ENCODE data around the gene SLC9C1.
A peak's percentile ranks its signal among the peaks of the same experiment; 100 is the strongest.

Gene SLC9C1

DNA sequence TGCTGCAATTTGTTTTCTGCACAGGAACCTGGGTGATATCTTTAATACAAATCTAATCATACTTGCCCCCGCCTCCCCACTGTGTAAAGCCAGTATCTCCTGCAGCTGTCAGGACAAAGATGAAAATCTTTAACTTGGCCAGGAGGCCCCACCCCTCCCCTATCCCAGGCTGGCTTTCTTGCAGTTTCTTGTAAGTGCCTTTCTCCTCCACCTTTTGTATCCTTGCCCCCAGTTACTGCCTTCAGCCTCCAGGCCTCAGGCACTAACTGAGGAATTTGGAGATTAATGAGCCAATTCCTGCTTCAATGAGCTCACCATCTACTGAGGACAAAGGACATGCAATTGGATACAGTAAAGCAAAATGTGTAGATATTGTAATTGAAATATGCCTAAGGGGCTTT lies 167.5 kb downstream of the SLC9C1 start:
- Histone ChIP-seq H3K36me3 (ENCODE audit: control insufficient read depth in 2 of 2, insufficient read depth in 2 of 2, low read length in 2 of 2) (peaks cover 3 to 11% of the 10 kb centered on the region in 2 donors), H3K27me3 (ENCODE audit: control insufficient read depth in 2 of 2, insufficient read depth in 2 of 2, low read length in 2 of 2) (no peaks in the 10 kb centered on the region), H3K27ac (ENCODE audit: low read depth in 2 of 2, low read length in 2 of 2) (no peak overlapping the region), H3K4me1 (ENCODE audit: control insufficient read depth in 2 of 2, insufficient read depth in 2 of 2, low read length in 2 of 2) (no peaks in the 10 kb centered on the region), H3K4me3 (ENCODE audit: low read length in 2 of 2) (no peak overlapping the region), H3K9me3 (ENCODE audit: control insufficient read depth in 2 of 2, low read length in 2 of 2) (no peaks in the 10 kb centered on the region), H3K9ac (ENCODE audit: low read depth in 1 of 2, low read length in 2 of 2) (no peak overlapping the region)

GRCh38 chr3:112124907-112125607 lies 169.0 kb downstream of the SLC9C1 start:
- H3K27me3 ChIP-seq (ENCODE audit: control insufficient read depth in 2 of 2, insufficient read depth in 2 of 2, low read length in 2 of 2): no peaks in the 10 kb centered on the region
- no peaks in the 10 kb centered on the region for H3K4me1 ChIP-seq (ENCODE audit: control insufficient read depth in 2 of 2, insufficient read depth in 2 of 2, low read length in 2 of 2)
- H3K27ac ChIP-seq (ENCODE audit: low read depth in 2 of 2, low read length in 2 of 2): no peak overlapping the region
- no peak overlapping the region for H3K9ac ChIP-seq (ENCODE audit: low read depth in 1 of 2, low read length in 2 of 2)
- no peaks in the 10 kb centered on the region for H3K9me3 ChIP-seq (ENCODE audit: control insufficient read depth in 2 of 2, low read length in 2 of 2)
- peaks cover 8 to 16% of the 10 kb centered on the region in 2 donors for H3K36me3 ChIP-seq (ENCODE audit: control insufficient read depth in 2 of 2, insufficient read depth in 2 of 2, low read length in 2 of 2)
- H3K4me3 ChIP-seq (ENCODE audit: low read length in 2 of 2): no peak overlapping the region

DNA sequence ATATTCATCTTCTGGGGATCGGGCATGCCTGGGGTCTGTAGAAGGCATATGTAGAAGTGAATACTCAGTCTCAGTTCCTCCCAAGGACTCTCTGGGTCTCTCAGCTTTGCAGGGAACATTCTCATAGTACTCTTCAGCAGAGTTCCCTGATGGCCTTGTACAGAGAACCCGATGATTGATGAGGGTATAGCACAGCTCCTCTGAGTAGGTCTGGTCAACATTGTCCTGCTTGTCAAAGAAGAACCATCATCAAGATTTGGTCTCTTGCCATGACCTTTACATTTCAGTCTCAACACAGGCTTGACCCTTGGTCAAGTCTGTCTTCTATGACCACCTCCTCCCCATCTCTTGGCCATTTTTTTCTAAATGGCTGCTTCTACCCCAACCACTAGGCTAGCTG lies 170.5 kb downstream of the SLC9C1 start:
- peaks cover 13 to 14% of the 10 kb centered on the region in 2 donors for H3K36me3 ChIP-seq (ENCODE audit: control insufficient read depth in 2 of 2, insufficient read depth in 2 of 2, low read length in 2 of 2)
- no peaks in the 10 kb centered on the region for H3K9me3 ChIP-seq (ENCODE audit: control insufficient read depth in 2 of 2, low read length in 2 of 2)
- H3K27ac ChIP-seq (ENCODE audit: low read depth in 2 of 2, low read length in 2 of 2): no peak overlapping the region
- peaks cover 0 to 2% of the 10 kb centered on the region in 2 donors for H3K4me1 ChIP-seq (ENCODE audit: control insufficient read depth in 2 of 2, insufficient read depth in 2 of 2, low read length in 2 of 2)
- no peak overlapping the region for H3K4me3 ChIP-seq (ENCODE audit: low read length in 2 of 2)
- H3K27me3 ChIP-seq (ENCODE audit: control insufficient read depth in 2 of 2, insufficient read depth in 2 of 2, low read length in 2 of 2): no peaks in the 10 kb centered on the region
- H3K9ac ChIP-seq (ENCODE audit: low read depth in 1 of 2, low read length in 2 of 2): no peak overlapping the region

- Histone ChIP-seq H3K4me3 (ENCODE audit: low read length in 2 of 2) (no peak overlapping the region), H3K36me3 (ENCODE audit: control insufficient read depth in 2 of 2, insufficient read depth in 2 of 2, low read length in 2 of 2) (peaks cover 11 to 14% of the 10 kb centered on the region in 2 donors), H3K27me3 (ENCODE audit: control insufficient read depth in 2 of 2, insufficient read depth in 2 of 2, low read length in 2 of 2) (no peaks in the 10 kb centered on the region), H3K9ac (ENCODE audit: low read depth in 1 of 2, low read length in 2 of 2) (no peak overlapping the region), H3K9me3 (ENCODE audit: control insufficient read depth in 2 of 2, low read length in 2 of 2) (no peaks in the 10 kb centered on the region), H3K4me1 (ENCODE audit: control insufficient read depth in 2 of 2, insufficient read depth in 2 of 2, low read length in 2 of 2) (peaks cover 0 to 2% of the 10 kb centered on the region in 2 donors), H3K27ac (ENCODE audit: low read depth in 2 of 2, low read length in 2 of 2) (no peak overlapping the region)
These were observed 171.1 kb downstream of the SLC9C1 start for GRCh38 chr3:112122870-112123269.

GRCh38 chr3:112121577-112122547 lies 172.2 kb downstream of the SLC9C1 start:
- Histone ChIP-seq H3K4me3 (ENCODE audit: low read length in 2 of 2) (no peak overlapping the region), H3K9me3 (ENCODE audit: control insufficient read depth in 2 of 2, low read length in 2 of 2) (no peaks in the 10 kb centered on the region), H3K4me1 (ENCODE audit: control insufficient read depth in 2 of 2, insufficient read depth in 2 of 2, low read length in 2 of 2) (peaks cover 0 to 2% of the 10 kb centered on the region in 2 donors), H3K36me3 (ENCODE audit: control insufficient read depth in 2 of 2, insufficient read depth in 2 of 2, low read length in 2 of 2) (peaks cover 14 to 19% of the 10 kb centered on the region in 2 donors), H3K27me3 (ENCODE audit: control insufficient read depth in 2 of 2, insufficient read depth in 2 of 2, low read length in 2 of 2) (no peaks in the 10 kb centered on the region), H3K9ac (ENCODE audit: low read depth in 1 of 2, low read length in 2 of 2) (no peak overlapping the region), H3K27ac (ENCODE audit: low read depth in 2 of 2, low read length in 2 of 2) (no peak overlapping the region)

DNA sequence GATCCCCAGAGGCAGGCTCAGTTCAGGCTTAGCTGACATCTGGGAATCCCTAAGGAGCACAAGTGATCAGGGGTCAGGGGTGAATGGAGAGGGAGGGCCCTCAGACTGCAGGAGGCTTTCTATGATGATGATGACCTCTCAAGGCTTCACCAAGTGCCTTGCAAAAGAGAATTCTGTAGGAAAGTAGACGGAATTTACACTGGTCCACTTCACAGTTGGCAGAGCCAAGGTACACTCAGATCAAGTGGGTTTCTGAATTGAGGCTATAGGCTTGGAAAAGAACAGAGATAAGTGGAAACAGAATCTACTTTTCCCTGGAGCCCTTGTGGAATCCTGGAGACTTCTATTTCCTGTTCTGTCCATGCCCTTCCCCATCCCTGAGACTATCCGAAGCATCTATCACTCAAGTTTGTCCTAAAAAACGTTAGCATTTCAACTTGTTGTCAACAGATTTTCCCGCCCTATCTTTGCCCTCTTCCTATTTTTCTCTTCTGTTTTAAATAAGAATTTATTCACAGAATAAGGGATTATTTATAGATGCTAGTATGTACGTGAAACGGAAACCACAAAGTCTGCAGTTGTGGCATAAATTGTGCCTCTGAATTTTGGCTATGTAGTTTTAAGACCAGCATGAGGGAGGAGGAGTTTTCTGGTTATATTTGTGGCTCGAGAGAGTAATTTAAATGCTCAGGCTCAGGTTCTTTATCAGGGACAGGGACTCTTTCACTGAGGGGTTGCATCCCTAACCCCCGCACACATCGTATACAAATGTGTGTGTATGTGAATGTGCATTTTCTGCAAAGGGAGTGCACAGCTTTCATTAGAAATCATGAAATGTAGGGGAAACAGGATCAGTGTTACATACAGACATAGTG lies 173.8 kb downstream of the SLC9C1 start:
- Histone ChIP-seq H3K9me3 (ENCODE audit: control insufficient read depth in 2 of 2, low read length in 2 of 2) (no peaks in the 10 kb centered on the region), H3K36me3 (ENCODE audit: control insufficient read depth in 2 of 2, insufficient read depth in 2 of 2, low read length in 2 of 2) (peaks cover 14 to 23% of the 10 kb centered on the region in 2 donors), H3K4me1 (ENCODE audit: control insufficient read depth in 2 of 2, insufficient read depth in 2 of 2, low read length in 2 of 2) (peaks cover 0 to 2% of the 10 kb centered on the region in 2 donors), H3K9ac (ENCODE audit: low read depth in 1 of 2, low read length in 2 of 2) (no peak overlapping the region), H3K27me3 (ENCODE audit: control insufficient read depth in 2 of 2, insufficient read depth in 2 of 2, low read length in 2 of 2) (no peaks in the 10 kb centered on the region), H3K4me3 (ENCODE audit: low read length in 2 of 2) (no peak overlapping the region), H3K27ac (ENCODE audit: low read depth in 2 of 2, low read length in 2 of 2) (no peak overlapping the region)

DNA sequence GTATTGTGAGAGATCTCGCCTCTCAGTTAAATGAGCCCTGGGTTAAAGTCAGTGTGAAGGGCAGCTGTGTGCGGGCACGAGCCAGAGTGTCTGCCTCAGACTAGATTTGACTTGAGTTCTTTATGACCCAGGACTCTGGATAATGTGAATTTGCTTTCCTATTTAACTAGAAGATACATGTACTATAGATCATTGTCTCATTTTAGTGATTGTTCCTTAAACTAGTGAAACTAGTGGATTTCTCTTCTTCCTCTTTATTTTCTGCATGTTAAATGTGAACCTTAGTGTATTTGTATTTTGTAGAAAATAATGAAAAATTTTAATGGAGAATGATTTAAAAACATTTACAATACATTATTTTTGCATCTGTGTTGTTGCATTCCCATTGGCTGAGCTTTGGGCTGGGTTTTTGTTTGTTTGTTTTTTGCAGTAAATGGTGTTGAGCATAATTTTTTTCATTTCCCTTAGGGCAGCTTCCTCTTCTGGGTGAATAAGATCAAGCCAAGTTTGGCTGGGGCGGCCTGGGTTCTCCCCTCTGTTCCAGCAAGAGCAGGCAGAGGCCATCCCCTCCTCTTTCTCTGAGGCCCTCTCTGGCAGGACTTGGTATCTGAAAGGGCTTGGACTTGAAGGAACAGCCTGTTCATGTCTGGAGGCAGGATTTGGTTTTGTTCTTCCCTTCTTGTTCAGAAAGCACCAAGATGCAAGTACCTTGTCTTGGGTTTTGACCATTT lies 176.0 kb downstream of the SLC9C1 start:
- Histone ChIP-seq H3K4me1 (ENCODE audit: control insufficient read depth in 2 of 2, insufficient read depth in 2 of 2, low read length in 2 of 2) (peaks cover 0 to 2% of the 10 kb centered on the region in 2 donors), H3K9ac (ENCODE audit: low read depth in 1 of 2, low read length in 2 of 2) (no peak overlapping the region), H3K9me3 (ENCODE audit: control insufficient read depth in 2 of 2, low read length in 2 of 2) (no peaks in the 10 kb centered on the region), H3K27ac (ENCODE audit: low read depth in 2 of 2, low read length in 2 of 2) (peak overlapping the region in 1 of 2 donors; percentile 6), H3K4me3 (ENCODE audit: low read length in 2 of 2) (no peak overlapping the region), H3K27me3 (ENCODE audit: control insufficient read depth in 2 of 2, insufficient read depth in 2 of 2, low read length in 2 of 2) (no peaks in the 10 kb centered on the region), H3K36me3 (ENCODE audit: control insufficient read depth in 2 of 2, insufficient read depth in 2 of 2, low read length in 2 of 2) (peaks cover 15 to 38% of the 10 kb centered on the region in 2 donors)

DNA sequence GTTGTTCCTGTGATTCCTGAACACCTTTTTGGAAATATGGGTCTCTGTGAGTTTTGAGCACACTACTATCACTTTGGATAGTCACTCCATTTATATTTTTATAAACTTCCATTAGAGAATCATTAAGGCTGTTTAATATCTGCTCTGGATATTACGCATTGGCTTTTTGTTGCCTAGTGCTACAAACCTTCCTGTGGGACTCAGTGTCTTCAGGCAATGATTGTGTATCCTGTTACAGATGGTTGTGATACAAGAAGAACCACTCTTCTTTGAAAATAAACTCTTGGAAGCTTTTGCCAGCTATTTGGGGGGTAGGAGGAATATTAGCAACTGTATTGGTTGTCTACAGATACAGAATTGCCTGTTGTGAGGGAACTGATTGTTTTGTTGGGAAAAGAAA lies 176.6 kb downstream of the SLC9C1 start:
- Histone ChIP-seq H3K27ac (ENCODE audit: low read depth in 2 of 2, low read length in 2 of 2) (peak overlapping the region in 1 of 2 donors; percentile 6), H3K4me3 (ENCODE audit: low read length in 2 of 2) (no peak overlapping the region), H3K27me3 (ENCODE audit: control insufficient read depth in 2 of 2, insufficient read depth in 2 of 2, low read length in 2 of 2) (no peaks in the 10 kb centered on the region), H3K9ac (ENCODE audit: low read depth in 1 of 2, low read length in 2 of 2) (no peak overlapping the region), H3K36me3 (ENCODE audit: control insufficient read depth in 2 of 2, insufficient read depth in 2 of 2, low read length in 2 of 2) (peaks cover 15 to 39% of the 10 kb centered on the region in 2 donors), H3K9me3 (ENCODE audit: control insufficient read depth in 2 of 2, low read length in 2 of 2) (no peaks in the 10 kb centered on the region), H3K4me1 (ENCODE audit: control insufficient read depth in 2 of 2, insufficient read depth in 2 of 2, low read length in 2 of 2) (peaks cover 0 to 2% of the 10 kb centered on the region in 2 donors)

DNA sequence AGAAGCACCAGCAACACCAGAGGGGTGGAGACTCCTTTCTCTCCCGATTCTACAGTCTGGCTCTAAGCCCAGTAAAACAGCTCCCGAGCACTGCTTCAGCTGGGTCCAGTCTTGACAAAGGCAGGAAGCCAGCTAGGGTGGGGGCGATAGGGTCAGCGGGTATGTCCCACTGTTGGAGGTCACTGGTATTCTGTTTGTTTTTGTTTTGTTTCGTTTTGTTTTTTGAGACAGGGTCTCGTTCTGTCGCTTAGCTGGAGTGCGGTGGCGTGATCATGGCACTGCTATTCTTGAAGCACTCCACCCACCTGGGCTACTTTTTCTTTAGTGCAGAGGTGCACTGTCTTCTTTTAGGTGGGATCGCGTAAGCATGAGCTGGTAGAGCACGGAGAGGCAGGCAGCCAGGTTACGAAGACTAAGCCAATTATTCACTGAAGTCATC lies 177.2 kb downstream of the SLC9C1 start:
- H3K27ac ChIP-seq (ENCODE audit: low read depth in 2 of 2, low read length in 2 of 2): no peak overlapping the region
- H3K4me3 ChIP-seq (ENCODE audit: low read length in 2 of 2): peak overlapping the region in 1 of 2 donors; percentile 17
- no peak overlapping the region for H3K9ac ChIP-seq (ENCODE audit: low read depth in 1 of 2, low read length in 2 of 2)
- no peaks in the 10 kb centered on the region for H3K9me3 ChIP-seq (ENCODE audit: control insufficient read depth in 2 of 2, low read length in 2 of 2)
- H3K36me3 ChIP-seq (ENCODE audit: control insufficient read depth in 2 of 2, insufficient read depth in 2 of 2, low read length in 2 of 2): peaks cover 15 to 37% of the 10 kb centered on the region in 2 donors
- H3K27me3 ChIP-seq (ENCODE audit: control insufficient read depth in 2 of 2, insufficient read depth in 2 of 2, low read length in 2 of 2): no peaks in the 10 kb centered on the region
- H3K4me1 ChIP-seq (ENCODE audit: control insufficient read depth in 2 of 2, insufficient read depth in 2 of 2, low read length in 2 of 2): peaks cover 0 to 2% of the 10 kb centered on the region in 2 donors

Data from mucosa of rectum (tissue), 2 donors.